Mesenchymal stem cell (in vitro differentiated cells and primary cell): ENCODE data around the gene TUBA8.
"Not testable (repeated sequence)": the region's sequence is repeated elsewhere in the genome, so short reads cannot be mapped to it uniquely, and the experiment has no call there.

Experiments used
- DNase-seq: peaks from one replicate; pipeline ENCODE4 v3.0.0-alpha.2; 2013
- H2AFZ ChIP-seq: one replicate; pipeline ENCODE4 v1.6.1; 2013; ENCODE audit warnings: low read depth, mild to moderate bottlenecking, control low read depth, inconsistent platforms, low read length, moderate library complexity
- H2AK5ac ChIP-seq: 2 replicates; pipeline ENCODE4 v1.6.1; 2013; ENCODE audit warnings: low read length, moderate library complexity, mild to moderate bottlenecking, inconsistent platforms; ENCODE audit not compliant: severe bottlenecking
- H2BK120ac ChIP-seq: one replicate; pipeline ENCODE4 v1.6.1; 2013; ENCODE audit warnings: low read depth, mild to moderate bottlenecking, inconsistent platforms, low read length, moderate library complexity
- H2BK12ac ChIP-seq, 2 experiments: one replicate each; pipeline ENCODE4 v1.6.1; 2013; ENCODE audit warnings: inconsistent platforms in 2 of 2, low read length in 2 of 2, mild to moderate bottlenecking in 2 of 2, moderate library complexity in 2 of 2, control low read depth in 1 of 2
- H2BK15ac ChIP-seq: one replicate; pipeline ENCODE4 v1.6.1; 2013; ENCODE audit warnings: mild to moderate bottlenecking, low read depth, inconsistent platforms; ENCODE audit not compliant: poor library complexity, severe bottlenecking
- H2BK5ac ChIP-seq: 2 replicates; pipeline ENCODE4 v1.6.1; 2013; ENCODE audit warnings: low read depth, mild to moderate bottlenecking, low read length, control low read depth, inconsistent platforms; ENCODE audit not compliant: poor library complexity, severe bottlenecking
- H3K14ac ChIP-seq, 2 experiments: one replicate each; pipeline ENCODE4 v1.6.1; 2013; ENCODE audit warnings: inconsistent platforms in 2 of 2, low read length in 2 of 2, control low read depth in 1 of 2, mild to moderate bottlenecking in 1 of 2, moderate library complexity in 1 of 2
- H3K18ac ChIP-seq, 2 experiments: one replicate each; pipeline ENCODE4 v1.6.1; 2013; ENCODE audit warnings: inconsistent platforms in 2 of 2, low read length in 2 of 2, control low read depth in 1 of 2, low read depth in 1 of 2, mild to moderate bottlenecking in 1 of 2
- H3K23ac ChIP-seq, 2 experiments: one replicate each; pipeline ENCODE4 v1.6.1; 2013; ENCODE audit warnings: inconsistent platforms in 2 of 2, low read length in 2 of 2, mild to moderate bottlenecking in 2 of 2, moderate library complexity in 2 of 2, control low read depth in 1 of 2
- H3K27ac ChIP-seq: 2 replicates; pipeline ENCODE4 v1.5.1; 2013; ENCODE audit warnings: mild to moderate bottlenecking, moderate library complexity, low read length, control low read depth, inconsistent platforms; ENCODE audit not compliant: poor library complexity, severe bottlenecking
- H3K27me3 ChIP-seq, 2 experiments: 2 replicates each; pipeline versions ENCODE4 v1.6.1 to v1.7.0; 2013; ENCODE audit warnings: low read length in 2 of 2, mild to moderate bottlenecking in 2 of 2, moderate library complexity in 2 of 2, control low read depth in 1 of 2, inconsistent platforms in 1 of 2; ENCODE audit not compliant: control insufficient read depth in 1 of 2, insufficient read depth in 1 of 2
- H3K36me3 ChIP-seq, 2 experiments: 2 replicates each; pipeline versions ENCODE4 v1.6.1 to v1.7.0; 2013; ENCODE audit warnings: low read length in 2 of 2, control low read depth in 1 of 2, inconsistent platforms in 1 of 2, low read depth in 1 of 2, mild to moderate bottlenecking in 1 of 2; ENCODE audit not compliant: insufficient read depth in 2 of 2, control insufficient read depth in 1 of 2
- H3K4ac ChIP-seq, 2 experiments: one replicate each; pipeline ENCODE4 v1.6.1; 2013; ENCODE audit warnings: inconsistent platforms in 2 of 2, low read length in 2 of 2, mild to moderate bottlenecking in 2 of 2, moderate library complexity in 2 of 2, control low read depth in 1 of 2, low read depth in 1 of 2
- H3K4me1 ChIP-seq: 2 replicates; pipeline ENCODE4 v1.6.1; 2013; ENCODE audit warnings: low read depth, low read length, control low read depth; ENCODE audit not compliant: control insufficient read depth, insufficient read depth
- H3K4me2 ChIP-seq: 2 replicates; pipeline ENCODE4 v1.6.1; 2013; ENCODE audit warnings: low read length, mild to moderate bottlenecking, inconsistent platforms; ENCODE audit not compliant: poor library complexity, severe bottlenecking
- H3K4me3 ChIP-seq, 2 experiments: 2 replicates each; pipeline versions ENCODE4 v1.5.1 to v1.7.0; 2013; ENCODE audit warnings: low read length in 2 of 2, mild to moderate bottlenecking in 2 of 2, control low read depth in 1 of 2, low read depth in 1 of 2; ENCODE audit not compliant: insufficient read depth in 1 of 2
- H3K79me1 ChIP-seq: replicated peaks from 2 replicates; pipeline ENCODE4 v1.6.1; 2013; ENCODE audit warnings: mild to moderate bottlenecking, control low read depth, low read length, inconsistent platforms; ENCODE audit not compliant: poor library complexity, severe bottlenecking
- H3K9ac ChIP-seq: 2 replicates; pipeline ENCODE4 v1.7.0; 2013; ENCODE audit warnings: mild to moderate bottlenecking, low read length, moderate library complexity
- H3K9me3 ChIP-seq: 2 replicates; pipeline ENCODE4 v1.7.0; 2013; ENCODE audit warnings: mild to moderate bottlenecking, low read length; ENCODE audit not compliant: control insufficient read depth
- H4K8ac ChIP-seq: one replicate; pipeline ENCODE4 v1.6.1; 2013; ENCODE audit warnings: inconsistent platforms, mild to moderate bottlenecking, low read length, moderate library complexity
- H4K91ac ChIP-seq: one replicate; pipeline ENCODE4 v1.6.1; 2013; ENCODE audit warnings: mild to moderate bottlenecking, low read length, inconsistent platforms
- WGBS: methylation state at CpG from one replicate; pipeline ENCODE4 v1.1.7; 2013; ENCODE audit warnings: mixed read lengths; 5-methylcytosine and 5-hydroxymethylcytosine counted together

TUBA8 gene

DNA sequence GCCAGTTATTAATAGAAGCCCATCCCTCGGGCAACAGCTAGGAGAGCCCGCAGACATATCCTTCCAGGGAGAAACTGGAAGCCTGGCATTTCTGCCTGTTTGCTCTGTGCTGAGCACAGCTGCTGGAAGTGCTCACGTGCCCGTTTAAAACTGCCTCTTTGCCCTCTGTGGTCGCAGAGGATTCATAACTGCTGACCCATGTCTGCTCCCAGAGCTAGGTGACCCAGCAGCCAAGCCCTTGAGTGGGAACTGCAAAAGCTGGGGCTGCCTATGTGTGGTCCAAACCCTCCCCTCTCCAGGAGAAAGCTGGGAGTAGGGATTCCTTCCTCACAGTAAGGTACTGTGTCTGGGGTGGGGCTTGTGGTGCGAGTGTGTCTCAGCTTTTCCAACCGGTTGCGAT lies 54.0 kb downstream of the TUBA8 start:
- not testable (repeated sequence) for H3K9me3 ChIP-seq, H2BK15ac ChIP-seq, H2BK12ac ChIP-seq, H3K27me3 ChIP-seq, H2AK5ac ChIP-seq, H3K4me2 ChIP-seq, H4K8ac ChIP-seq, H3K14ac ChIP-seq, H4K91ac ChIP-seq, H3K4me1 ChIP-seq, H3K18ac ChIP-seq, H2AFZ ChIP-seq, H3K27ac ChIP-seq, H3K36me3 ChIP-seq, H3K23ac ChIP-seq, H3K79me1 ChIP-seq, H3K9ac ChIP-seq, H2BK5ac ChIP-seq, H3K4ac ChIP-seq, H2BK120ac ChIP-seq, H3K4me3 ChIP-seq
- peak; percentile 49 for DNase-seq
- WGBS: 43% methylated on average over 5 of the region's 8 CpGs

DNA sequence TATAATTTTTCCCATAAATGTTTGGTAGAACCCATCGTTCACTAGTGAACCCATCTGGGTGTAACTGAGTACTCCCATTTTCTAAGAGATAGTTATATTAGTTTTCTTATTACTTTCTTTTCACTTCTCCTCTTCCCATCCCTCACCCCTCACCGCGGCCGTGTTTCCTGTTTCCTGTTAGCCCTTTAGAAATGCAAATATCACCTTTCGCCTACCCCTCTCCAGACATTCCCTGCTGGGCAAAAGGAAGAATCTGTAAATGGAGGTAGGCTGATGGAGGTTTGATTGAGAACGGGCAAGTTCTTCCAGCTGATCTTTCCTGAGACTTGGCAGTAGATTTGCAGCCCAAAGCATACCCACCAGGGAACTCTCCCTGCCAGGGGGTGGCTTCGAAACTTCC lies 54.7 kb downstream of the TUBA8 start:
- DNase-seq, H3K79me1 ChIP-seq, H3K4ac ChIP-seq, H4K91ac ChIP-seq, H2BK5ac ChIP-seq, H3K23ac ChIP-seq, H3K27ac ChIP-seq, H2AFZ ChIP-seq, H2BK120ac ChIP-seq, H3K27me3 ChIP-seq, H3K36me3 ChIP-seq, H3K14ac ChIP-seq, H3K18ac ChIP-seq, H3K4me3 ChIP-seq, H3K4me1 ChIP-seq, H3K9ac ChIP-seq, H3K4me2 ChIP-seq, H2AK5ac ChIP-seq, H3K9me3 ChIP-seq, H4K8ac ChIP-seq, H2BK15ac ChIP-seq, H2BK12ac ChIP-seq: not testable (repeated sequence)
- WGBS: no CpG with 5 or more reads among the region's 7 CpGs

DNA sequence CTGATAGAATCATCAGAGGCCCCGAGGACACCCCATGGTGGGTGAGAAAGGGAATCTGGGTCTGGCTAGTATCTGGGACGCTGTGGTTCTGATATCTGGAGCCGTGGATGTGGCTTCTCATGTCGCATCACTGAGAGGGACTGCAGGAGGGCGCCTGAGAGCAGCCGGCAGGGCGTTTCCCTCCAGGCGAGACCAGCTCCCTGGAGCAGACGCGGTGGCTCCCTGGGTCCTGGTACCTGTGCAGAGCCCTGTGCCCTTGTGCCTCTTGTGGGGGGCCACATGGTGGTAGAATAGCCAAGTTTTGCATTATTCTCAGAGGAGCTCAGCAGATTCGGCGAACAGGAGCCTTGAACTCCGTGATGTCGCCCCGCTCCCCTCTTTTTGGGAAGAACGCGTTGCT lies 59.7 kb downstream of the TUBA8 start:
- H2BK5ac ChIP-seq, H2AK5ac ChIP-seq, H3K23ac ChIP-seq, H3K4ac ChIP-seq, H3K36me3 ChIP-seq, H3K79me1 ChIP-seq, H3K27me3 ChIP-seq, H3K9ac ChIP-seq, DNase-seq, H2BK12ac ChIP-seq, H3K4me2 ChIP-seq, H3K27ac ChIP-seq, H3K18ac ChIP-seq, H3K9me3 ChIP-seq, H2BK120ac ChIP-seq, H3K4me3 ChIP-seq, H3K14ac ChIP-seq, H2AFZ ChIP-seq, H2BK15ac ChIP-seq, H4K91ac ChIP-seq, H3K4me1 ChIP-seq, H4K8ac ChIP-seq: not testable (repeated sequence)
- 74% methylated on average over 14 of the region's 17 CpGs for WGBS

DNA sequence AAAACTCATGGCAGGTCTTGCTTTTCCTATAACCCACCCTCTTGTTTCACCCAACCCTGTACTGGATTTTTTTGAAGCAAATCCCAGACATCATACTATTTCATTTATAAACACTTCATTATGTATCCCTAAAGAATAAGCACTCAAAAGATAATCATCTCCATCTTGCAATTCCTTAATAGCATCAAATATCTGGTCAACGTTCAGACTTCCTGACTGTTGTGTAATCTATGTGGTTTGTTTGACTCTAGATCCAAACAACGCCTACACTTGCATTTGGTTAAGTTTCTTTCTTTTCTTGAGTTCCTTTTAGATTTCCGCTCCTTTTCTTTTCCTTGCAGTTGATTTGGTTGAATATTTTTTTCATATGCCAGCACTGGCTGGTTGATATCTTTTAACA lies 61.6 kb downstream of the TUBA8 start:
- H3K18ac ChIP-seq, H2BK120ac ChIP-seq, H3K4me1 ChIP-seq, H2BK15ac ChIP-seq, H3K27me3 ChIP-seq, H4K8ac ChIP-seq, DNase-seq, H3K27ac ChIP-seq, H2BK5ac ChIP-seq, H3K79me1 ChIP-seq, H3K4ac ChIP-seq, H3K9me3 ChIP-seq, H3K14ac ChIP-seq, H2AFZ ChIP-seq, H3K9ac ChIP-seq, H2BK12ac ChIP-seq, H4K91ac ChIP-seq, H2AK5ac ChIP-seq, H3K23ac ChIP-seq, H3K36me3 ChIP-seq, H3K4me2 ChIP-seq, H3K4me3 ChIP-seq: not testable (repeated sequence)
- WGBS: no CpG with 5 or more reads among the region's 3 CpGs
